T-helper 9 cell (primary cell): ENCODE data around the gene MYO15A.
"Not testable (repeated sequence)": the region's sequence is repeated elsewhere in the genome, so short reads cannot be mapped to it uniquely, and the experiment has no call there.

Experiments
- DNase-seq: peaks from one replicate; pipeline ENCODE4 v3.0.0-alpha.2; 2020

The MYO15A gene

DNA sequence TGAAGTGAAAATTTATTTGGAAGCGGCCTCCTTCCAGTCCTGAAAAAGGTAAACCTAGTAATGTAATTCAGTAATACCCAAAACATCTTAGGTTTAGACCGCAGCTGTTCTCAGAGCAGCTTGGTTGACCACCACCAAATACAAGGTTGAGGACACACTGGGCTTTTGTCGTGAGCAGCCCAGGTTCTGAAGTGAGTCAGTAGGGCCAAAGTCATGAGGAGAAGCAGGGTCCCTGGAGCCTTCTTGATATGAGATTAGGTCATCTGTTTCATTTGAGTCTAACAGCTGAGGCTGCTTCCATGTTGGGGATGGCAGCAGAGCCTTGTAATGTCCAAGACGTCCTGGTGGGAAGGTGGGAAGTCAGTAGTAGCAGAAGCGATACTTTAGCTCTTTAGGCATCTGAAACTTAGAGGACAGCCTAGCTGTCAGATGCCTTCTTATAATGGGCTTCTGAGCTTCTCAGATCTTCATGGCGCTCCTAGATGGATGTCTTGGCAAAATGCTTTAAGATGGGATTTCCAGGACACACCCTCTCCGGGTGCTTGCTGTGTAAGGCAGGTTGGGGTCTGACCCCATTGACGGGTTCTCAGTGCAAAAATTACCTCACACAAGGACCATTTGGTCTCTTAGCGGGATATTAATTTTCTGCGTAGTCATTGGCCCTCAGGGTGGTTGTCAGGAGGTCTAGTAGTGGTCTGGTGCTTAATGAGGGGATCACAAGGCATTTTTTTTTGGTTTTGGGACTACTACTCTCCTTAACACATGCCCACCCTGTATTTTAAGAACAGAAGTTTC is 77.5 kb downstream of the MYO15A start:
- no peak for DNase-seq

DNA sequence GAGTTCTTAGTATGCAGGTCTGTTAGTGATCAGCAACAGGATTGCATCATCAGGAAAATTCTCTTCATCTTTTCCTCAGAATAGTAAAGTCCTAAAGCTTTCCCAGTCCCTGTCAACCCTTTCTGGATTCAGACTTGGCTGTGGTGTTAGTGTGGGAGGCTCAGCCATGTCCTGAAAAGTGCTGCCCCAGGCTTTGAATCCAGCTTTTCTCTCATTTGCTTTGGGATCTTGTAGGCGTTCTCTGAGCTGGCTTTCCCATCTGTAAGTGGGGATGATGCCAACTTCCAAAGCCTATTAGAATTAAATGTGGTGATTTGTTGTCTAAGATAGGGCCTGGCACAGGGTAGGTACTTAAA is 78.0 kb downstream of the MYO15A start:
- DNase-seq: no peak

DNA sequence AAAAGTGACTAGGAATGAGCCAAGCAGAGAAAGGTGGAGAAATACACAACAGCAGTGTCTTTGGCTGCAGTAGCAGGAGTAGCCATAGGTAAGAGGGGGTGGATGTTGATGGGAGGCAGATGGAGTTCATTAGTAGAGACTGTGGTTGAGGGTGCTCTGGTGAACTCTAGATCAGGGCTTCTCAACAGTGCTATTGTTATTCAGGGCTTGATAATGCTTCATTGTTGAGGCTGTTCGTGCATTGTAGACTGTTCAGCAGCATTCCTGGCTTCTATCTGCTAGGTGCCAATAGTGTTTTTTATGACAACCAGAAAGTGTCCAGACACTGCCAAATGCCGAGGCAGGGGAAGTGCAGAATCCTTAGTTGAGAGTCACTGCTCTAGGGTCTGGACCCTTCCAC is 78.7 kb downstream of the MYO15A start:
- DNase-seq: no peak

DNA sequence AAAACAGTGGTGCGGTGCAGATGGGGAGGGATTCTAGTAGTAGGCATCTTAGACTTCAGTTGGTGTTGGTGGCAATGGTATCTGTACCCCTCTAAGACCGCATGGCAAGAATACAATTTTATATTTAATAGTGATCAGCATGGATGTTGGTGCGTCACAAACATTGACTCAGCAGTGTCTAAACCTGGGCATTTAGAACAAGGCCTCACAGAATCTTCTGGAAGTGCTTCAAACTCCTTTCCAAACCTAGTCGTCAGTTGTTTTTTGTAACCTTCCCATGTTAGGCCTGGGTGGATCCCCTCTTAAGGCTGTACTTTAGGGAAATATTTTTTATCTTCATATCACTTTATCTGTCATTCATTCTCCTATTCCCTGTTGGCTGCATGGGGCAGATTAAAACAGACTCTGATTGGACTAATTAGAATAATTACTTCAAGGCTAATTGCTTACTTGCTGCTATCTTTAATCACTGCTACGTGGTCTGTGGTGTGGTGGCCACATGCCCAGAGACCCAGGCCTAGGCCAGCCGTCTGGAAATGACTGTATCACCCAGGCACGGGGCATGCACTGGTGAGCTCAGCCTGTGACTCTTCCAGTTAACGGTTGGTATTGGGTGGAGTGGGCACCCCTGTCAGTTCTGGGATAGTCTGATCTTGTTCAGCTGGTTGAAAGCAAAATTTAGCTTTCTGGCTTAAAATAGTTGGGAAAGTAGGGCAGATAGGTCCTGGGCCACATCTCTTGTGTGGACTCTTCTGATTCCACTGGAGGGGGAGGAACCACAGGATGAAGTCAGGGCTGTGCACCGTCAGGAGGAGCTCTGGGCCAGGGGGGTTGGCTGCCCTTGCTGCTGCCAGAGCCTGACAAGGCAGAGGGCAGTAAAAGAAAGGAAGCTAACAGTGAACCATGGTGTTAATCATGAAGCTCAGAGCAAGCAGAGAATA is 79.5 kb downstream of the MYO15A start:
- no peak for DNase-seq

DNA sequence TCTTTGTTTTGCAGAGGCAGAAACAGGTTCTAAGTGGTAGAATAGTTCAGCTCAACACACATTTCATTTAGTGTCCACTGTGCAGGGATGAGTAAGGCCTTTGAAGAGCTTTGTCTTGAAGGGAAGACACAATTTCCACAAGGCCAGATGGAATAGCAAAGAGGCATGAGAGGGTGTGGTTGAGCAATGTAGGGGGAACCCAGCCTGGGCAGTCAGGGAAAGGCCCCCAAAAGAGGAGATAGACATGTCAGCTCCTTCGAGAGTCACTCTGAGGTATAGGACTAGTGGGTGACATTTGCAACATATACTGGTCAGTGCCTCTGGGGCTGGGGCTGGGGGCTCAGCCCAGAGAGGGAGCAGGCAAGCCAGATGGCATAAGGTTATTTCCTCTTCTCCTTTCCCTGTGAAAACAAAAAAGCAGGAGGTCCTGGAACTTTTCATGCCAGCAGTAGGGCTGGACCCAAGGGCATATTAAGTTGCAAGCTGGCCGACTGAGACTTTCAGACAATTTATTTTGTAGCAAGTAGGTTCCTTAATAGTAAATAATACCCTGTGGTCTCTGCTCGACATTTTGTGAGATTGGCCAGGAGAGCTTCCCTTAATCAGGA is 82.2 kb downstream of the MYO15A start:
- DNase-seq: no peak

DNA sequence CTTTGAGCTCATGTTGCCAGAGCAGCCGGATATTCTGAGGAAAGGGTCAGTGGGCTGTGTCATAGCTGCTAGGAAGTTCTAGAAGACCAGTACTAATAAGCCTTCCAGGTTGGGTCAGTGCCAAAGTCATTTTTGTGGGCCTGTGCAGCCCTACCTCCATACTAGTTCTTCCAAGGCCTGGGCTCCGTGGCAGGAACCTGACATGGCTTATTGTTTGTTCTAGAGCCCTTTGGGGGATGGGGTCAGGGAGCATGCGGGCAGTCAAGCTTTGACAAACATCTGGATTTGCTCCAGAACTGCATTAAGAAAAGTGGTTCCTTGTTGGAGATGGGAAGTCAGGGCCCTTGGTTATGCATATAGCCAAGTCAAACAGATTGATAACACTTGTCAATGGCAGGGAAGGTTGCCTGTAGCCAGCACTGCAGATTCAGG is 82.7 kb downstream of the MYO15A start:
- DNase-seq: no peak

DNA sequence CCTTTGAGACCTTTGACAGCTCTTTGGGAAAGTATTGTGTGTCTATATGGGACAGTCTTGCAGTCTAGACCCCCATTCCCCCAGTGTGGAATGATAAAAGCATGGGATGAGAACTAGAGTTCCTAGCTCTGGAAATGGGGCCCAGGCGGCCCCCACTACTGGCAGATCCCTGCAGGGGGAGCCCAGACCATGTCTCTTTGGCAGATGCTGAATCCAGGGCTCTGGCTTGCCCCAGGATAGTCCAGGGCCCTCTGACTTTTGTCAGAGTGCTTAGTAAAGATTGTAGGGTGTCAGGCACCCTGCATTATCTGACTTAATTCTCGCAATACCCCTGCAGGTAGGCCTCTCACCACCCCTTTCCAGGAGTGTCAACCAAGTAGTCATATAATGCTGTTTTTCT is 83.4 kb downstream of the MYO15A start:
- DNase-seq: no peak

DNA sequence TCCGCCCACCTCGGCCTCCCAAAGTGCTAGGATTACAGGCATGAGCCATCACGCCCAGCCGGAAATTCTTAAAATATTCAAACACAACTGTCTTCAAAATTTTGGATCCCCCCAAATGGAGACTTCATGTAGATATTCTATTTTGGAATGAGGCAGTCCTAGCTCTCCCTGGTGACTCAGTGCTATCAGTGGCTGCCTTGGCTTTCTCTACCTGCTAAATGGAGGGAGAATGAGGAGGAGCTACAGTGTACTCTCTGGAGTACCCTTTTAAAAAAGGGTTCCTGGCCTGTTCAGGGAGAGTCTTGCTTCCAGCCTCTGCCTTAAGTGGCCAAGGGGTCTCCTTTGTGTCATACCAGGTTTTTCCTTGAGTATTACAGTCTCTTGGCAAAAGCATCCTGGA is 85.8 kb downstream of the MYO15A start:
- no peak for DNase-seq

DNA sequence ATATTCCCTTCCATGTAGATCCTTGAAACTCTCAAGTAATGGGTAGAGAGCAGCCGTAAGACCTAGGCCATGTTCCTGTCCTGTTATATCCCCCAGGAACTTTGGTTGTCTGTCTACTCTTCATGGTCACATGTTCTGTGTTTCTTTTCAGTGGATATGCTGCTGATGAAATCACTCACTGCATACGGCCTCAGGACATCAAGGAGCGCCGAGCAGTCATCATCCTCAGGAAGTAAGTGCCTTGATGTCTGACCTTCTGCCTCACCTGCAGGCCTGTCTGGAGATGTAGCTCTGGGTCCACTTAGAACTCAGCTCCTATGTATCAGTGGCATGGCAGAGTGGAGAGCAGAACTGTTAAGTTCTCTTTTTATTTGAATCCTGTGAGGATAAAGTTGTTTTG is 86.2 kb downstream of the MYO15A start:
- no peak for DNase-seq

DNA sequence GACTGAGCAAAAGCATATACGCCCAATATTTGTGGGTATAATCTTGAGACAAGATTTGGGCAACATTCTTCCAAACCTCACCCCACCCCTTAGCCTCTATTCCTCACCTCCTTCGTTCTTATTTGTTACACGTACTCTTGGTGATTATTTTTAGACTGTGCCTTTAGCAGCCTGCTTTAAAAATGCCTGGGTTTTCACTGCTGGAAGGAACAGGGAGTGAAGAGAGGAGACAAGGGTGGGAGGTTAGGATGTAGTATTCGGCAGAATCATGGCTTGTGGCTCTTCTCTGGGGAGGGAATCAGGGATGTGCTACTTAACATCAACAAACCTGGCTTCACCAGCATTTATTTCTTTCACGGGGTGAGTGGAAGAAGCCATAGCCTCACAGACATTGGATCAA is 86.7 kb downstream of the MYO15A start:
- DNase-seq: no peak

DNA sequence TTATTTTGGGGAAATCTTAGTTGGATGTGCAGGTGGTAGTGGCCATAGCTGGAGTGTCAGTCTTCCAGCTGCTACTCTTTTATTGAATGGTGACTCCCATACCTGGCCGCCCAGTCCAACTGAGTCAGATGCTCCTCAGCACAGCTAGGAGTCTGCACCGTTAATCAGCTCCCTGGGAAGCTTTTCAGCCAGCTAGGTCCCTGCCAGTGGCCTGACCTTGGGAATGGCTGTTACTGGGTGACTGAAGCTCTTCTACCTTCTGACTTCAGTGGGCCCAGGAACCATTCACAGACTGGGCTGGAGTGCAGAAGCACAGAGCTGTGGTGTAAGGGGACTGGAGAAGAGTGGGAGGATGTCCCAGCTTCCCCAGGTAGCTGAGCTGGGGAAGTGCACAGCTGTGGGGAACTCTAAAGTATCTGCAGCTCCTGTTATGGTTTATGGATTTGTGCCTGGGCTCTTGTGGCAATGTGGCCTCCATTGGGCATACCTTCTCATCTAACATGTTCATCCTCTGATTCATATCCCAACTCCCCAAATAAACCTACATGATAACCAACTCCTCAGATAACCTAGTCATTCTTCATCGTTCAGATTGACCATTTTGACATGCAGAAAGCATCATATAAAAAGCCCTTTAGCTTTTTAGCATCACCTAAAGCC is 89.1 kb downstream of the MYO15A start:
- DNase-seq: no peak

DNA sequence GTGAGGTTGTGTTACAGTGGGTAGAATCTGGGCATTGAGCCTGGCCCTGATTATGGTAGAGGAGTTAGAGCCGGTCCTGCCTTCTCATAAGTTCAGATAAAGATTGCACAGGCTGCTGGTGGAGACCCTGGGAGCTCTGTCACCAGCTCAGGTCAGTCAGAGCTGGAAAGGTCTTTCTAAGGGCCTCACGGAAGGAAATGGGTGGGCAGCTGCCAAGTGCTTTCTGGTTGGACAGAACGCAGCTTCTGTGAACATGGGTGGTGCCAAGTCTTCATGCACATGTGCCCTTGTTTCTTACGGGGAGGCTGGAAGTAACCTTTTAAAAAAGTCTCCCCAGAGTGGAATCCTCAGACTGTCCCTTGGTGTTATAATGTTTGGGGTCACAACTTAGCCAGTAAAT is 90.0 kb downstream of the MYO15A start:
- no peak for DNase-seq

DNA sequence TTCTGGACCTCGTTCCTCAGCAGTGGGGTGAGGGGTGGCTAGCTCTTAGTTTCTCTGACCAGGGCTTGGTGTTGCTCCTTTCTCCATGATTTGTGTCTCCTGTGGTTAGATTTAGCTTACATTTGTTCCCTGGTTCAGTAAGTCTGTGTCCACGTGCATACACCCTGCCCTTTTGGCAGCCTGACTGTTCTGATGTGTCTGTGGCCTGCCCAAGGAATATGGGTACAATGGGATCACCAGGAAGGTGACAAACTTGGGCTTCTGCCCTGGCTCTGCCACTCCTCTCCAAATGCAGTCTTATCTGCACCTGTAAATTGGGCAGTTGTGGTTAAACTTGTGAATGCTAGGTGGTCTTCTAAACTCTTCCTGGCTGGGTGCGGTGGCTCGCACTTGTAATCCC is 92.6 kb downstream of the MYO15A start:
- DNase-seq: no peak

DNA sequence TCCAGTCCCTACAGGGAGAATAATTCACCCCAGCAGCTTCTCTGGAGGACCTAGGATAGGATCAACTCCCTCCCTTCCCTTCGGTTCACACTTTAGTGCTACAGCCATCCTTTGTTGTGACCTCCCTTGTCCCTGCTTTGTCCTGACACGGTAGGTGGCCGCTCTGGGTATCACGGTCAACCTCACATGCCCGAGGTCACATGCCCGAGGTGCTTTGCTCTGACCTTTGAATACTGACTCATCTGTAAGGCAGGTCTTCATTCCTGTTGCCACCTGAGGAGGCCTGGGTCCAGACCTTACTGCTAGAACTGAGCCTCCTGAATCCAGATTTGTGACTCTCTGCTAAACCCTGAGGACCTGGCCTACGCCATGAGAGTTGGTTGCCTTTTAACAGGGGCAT is 94.8 kb downstream of the MYO15A start:
- no peak for DNase-seq

DNA sequence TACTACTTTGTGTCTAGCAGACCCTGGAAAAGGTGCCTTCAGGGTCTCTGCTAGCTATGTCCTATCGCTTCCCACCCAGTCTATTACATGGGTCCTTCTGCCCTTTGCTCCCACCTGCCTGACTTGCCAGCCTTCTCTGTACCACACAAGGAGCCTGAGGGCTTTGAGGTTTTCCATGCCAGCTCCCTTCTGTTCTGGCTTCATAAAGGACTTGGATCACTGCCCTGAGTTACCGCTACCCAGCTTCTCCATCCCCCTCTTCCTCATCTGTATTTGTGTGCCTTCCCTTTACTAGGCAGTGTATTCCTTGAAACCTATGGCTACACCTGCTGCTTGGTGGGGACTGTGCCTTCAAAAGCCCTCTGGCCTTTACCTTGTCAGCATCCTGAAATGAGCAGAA is 97.3 kb downstream of the MYO15A start:
- no peak for DNase-seq

DNA sequence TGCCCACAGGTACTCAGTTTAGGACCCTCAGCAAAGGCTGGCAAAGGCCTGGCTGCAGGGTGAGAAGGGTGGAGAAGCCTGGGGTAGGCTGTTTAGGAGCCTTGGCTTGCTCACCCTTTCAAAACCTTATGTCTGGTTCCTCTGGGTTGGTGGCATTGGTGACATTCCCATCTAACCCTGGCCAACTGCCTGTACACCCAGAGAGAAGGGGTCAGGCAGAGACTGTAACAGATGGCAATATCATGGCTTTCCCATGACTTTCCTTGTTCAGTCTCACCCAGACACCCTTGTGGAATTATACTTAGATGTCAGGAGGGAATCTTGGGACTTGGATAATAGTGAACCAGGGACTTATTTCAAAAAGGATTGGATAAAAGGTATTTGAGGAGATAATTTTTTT is 98.4 kb downstream of the MYO15A start:
- no peak for DNase-seq

DNA sequence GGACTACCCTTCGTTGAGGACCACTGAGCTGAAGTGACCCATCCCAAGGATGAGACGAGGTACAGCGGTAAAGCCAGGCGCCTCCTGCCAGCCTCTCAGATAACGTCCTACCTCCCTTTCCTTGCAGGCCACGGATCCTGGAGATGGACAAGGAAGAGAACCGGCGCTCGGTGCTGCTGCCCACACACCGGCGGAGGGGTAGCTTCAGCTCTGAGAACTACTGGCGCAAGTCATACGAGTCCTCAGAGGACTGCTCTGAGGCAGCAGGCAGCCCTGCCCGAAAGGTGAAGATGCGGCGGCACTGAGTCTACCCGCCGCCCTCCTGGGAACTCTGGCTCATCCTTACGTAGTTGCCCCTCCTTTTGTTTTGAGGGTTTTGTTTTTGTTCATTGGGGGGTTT is 99.5 kb downstream of the MYO15A start:
- no peak for DNase-seq

DNA sequence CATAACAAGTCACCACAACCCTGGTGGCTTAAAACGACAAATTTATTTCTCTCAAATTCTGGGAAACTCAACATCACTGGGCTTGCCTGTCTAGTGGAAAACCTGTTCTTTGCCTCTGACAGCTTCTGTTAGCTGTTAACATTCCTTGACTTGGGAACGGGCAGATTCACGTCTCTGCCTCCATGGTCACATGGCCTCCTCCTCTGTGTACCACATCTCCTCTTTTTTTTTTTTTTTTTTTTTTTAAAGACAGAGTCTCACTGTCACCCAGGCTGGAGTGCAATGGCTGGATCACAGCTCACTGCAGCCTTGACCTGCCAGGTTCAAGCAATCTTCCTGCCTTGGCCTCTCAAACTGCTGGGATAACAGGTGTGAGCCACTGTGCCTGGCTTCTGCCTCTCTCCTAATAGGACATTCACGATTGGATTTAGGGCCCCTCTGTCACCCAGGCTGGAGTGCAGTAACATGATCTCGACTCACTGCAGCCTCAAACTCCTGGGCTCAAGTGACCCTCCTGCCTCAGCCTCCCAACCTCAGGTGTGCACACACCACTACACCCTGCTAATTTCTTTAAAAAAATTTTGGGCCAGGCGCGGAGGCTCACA is 105.2 kb downstream of the MYO15A start:
- no peak for DNase-seq

DNA sequence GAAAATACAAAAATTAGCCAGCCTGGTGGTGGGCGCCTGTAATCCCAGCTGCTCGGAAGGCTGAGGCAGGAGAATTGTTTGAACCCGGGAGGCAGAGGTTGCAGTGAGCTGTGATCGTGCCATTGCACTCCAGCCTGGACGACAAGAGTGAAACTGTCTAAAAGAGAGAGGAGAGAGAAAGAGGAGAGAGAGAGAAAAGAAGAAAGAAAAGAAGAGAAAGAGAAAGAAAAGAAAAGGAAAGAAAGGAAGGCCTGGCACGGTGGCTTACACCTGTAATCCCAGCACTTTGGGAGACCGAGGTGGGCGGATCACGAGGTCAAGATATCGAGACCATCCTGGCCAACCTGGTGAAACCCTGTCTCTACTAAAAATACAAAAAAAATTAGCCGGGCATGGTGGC is 108.3 kb downstream of the MYO15A start:
- not testable (repeated sequence) for DNase-seq

DNA sequence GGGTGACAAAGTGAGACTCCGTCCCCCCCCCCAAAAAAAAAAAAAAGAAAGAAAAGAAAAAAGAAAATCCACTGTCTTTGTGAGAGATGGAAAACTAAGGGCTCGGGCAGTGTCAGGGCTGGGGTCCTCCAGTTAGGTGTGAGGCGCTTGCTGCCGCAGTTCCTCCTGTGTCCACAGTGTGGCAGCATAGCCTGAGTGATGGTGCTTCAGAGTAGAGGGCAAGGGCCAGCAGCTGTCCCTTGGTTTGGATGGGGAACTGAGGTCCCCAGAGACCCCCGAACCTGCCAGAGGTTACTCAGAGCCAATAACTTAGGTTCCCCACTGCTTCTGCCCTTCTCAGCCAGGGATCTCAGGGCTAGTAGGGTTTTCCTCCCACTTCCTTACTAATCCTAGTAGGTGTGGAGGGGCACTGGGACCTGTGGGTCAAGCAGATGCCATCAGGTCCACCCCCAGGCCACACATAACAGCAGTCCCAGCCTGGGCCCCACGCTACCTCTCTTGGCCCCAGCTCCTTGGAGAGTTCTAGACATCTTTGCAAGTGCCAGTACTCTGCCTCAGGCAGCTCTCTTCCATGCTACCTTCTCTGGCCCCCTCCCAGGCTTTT is 109.0 kb downstream of the MYO15A start:
- peak; percentile 65 for DNase-seq

DNA sequence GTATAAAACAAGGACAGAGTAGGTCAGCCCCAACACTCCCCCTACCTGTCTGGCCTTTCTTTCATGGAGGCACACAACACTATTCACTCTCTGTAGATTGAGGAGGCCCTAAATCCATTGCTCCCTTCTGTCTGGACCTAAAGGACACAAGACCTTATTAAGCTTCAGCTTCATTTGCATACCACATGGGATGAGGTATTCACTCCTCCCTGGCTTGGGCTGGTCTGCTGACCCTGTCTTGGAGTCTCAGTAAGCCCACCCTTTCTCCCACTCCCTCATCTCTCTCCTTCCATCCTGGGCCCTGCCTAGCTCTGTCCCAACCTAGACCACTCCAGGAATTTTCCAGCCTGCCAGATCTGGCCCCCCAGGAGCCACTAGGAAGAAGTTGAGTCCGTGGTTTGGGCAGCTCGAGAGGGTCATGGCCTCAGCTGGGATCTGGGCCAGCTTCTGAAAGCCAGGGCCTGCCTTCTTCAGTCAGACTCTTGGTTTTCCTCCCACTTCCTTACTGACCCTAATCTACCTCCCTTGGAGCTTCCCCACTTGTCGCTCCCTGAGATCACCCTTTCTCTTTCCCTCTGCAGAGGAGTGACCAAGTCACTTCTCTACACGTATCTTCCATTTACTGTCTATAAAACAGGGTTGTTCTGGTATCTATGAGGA is 110.3 kb downstream of the MYO15A start:
- DNase-seq: no peak

DNA sequence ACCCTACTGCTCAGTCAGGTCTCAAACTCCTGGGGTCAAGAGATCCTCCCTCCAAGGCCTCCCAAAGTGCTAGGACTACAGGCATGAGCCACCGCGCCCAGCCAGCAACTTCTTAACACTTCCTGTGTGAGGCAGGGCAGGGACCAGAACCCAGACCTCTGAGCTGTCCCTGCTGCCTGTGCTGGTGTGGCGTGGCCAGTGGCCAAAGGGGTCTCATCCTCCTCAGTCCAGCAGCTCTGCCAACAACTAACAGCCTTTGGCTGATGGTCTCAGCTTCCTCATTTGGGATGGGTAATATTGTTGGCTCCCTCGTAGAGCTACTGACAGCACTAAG is 115.5 kb downstream of the MYO15A start:
- DNase-seq: no peak
